Measurements from ENCODE around the gene THTPA.
A peak's percentile ranks its signal among the peaks of the same experiment; 100 is the strongest.

THTPA gene

GRCh38 chr14:23551266-23552028 lies 4.6 kb upstream of the THTPA start, which contains the start of gene ZFHX2:
TSS of gene ZFHX2 (minus strand) at chr14:23551765. CDS start at chr14:23535325, 16,440 bp downstream.
- peak; percentile 97 for DNase-seq

GRCh38 chr14:23555533-23555881 lies 564 bp upstream of the THTPA start:
- DNase-seq: no peak

DNA sequence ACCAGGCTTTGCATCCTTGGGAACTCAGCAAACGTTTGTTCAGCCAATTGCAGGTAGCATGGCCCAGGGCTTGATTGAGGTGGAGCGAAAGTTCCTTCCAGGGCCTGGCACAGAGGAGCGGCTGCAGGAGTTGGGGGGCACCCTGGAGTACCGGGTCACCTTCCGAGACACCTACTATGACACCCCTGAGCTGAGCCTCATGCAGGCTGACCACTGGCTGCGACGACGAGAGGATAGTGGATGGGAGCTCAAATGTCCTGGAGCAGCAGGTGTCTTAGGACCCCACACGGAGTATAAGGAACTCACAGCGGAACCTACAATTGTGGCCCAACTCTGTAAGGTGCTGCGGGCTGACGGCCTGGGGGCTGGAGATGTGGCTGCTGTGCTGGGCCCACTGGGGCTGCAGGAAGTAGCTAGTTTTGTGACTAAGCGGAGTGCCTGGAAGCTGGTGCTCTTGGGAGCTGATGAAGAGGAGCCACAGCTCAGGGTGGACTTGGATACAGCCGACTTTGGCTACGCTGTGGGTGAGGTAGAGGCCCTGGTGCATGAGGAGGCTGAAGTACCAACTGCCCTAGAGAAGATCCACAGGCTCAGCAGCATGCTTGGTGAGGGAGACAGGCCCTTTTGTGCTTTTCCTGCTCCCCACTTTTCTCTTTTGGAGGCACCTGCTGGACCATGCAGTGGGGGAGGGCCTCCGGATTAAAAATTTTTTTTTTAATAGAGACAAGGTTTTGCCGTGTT lies 799 bp downstream of the THTPA start:
- DNase-seq: no peak

DNA sequence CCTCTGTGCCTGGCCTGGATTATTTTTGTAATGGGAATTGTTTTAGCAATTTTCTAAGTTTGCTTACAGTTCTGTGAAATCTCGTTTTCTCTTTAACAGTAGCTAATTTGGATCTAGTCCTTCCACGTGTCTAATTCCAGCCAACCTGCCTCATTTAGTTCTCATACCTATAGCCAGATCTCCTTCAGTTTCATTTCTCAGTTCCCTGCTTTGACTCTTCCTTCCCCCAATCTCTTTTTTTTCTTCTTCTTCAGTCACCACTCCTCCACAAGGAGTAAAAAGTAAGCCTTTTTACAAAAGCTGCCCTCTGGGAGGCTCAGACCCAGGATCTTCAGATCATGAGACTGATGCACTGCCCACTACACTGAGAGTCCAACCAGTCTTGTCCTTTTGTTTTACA lies 1.4 kb downstream of the THTPA start:
- no peak for DNase-seq

DNA sequence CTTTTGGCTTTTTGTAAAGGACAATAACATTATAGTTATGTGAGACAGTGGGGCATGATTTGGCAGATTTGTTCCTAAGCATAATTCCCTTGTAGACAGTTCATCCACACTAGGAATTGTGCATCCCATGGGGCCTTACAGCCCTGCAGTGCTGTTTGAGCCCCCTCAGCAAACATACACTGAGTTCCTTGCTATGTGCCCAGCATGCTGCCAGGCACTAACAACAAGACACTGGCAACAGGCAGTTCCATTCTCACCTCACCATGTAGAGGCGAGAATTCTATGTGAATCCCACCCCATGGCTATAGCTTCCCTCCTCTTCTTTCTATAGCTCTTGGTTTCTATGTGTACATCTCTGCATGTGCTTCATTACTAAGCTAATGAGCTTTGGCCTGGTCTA lies 1.9 kb downstream of the THTPA start:
- no peak for DNase-seq

DNA sequence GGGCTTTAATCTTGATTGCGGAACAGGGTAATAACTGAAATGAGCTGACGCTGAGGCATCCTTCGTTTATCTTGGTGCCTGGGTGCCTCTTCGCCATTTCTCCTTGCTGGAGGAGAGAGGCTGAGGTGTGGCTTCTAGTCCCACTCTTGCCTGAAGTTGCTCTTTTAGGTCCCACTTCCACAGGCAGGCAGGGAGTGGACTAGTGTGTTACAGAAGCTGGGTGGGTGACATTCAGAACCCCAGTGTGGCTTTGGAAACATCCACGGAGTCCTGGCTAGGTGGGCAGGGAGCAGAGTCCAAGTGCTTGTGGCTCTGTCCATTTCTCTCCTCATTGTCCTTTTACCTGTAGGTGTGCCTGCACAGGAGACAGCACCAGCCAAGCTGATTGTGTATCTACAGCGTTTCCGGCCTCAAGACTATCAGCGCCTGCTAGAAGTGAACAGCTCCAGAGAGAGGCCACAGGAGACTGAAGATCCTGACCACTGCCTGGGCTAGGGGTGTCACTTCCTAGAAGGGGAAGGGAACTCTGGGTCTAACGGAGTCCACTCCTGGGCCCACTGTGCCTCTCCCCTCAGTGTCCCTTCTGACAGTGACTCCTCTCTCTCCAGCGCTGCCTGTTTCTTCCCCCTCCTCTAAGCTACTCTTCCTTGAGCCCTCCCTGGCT lies 2.4 kb downstream of the THTPA start:
- DNase-seq: no peak

GRCh38 chr14:23559010-23559925 lies 3.2 kb downstream of the THTPA start:
- DNase-seq: peak; percentile 63

- no peak for DNase-seq
These were observed 4.0 kb downstream of the THTPA start for GRCh38 chr14:23559926-23560520.

DNA sequence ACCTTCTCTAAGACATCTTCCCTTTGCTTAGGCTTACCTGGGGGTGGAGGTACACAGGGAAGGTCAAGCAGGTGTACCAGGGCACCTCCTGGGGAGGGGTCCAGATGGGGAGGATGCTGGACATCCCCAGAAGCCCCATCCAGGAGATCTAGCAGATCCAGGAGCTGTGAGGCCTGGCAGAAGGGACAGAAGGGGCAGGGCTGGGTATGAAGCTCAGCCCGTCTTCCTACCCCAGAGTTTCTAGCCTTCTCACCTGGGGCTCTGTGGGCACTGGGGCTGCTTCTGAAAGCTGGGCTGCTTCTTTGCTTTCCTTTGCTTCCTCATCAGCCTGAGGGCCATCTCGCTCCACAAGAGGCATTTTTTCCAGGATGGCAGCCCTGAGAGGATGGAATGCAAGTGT lies 5.2 kb downstream of the THTPA start:
- DNase-seq: no peak

DNA sequence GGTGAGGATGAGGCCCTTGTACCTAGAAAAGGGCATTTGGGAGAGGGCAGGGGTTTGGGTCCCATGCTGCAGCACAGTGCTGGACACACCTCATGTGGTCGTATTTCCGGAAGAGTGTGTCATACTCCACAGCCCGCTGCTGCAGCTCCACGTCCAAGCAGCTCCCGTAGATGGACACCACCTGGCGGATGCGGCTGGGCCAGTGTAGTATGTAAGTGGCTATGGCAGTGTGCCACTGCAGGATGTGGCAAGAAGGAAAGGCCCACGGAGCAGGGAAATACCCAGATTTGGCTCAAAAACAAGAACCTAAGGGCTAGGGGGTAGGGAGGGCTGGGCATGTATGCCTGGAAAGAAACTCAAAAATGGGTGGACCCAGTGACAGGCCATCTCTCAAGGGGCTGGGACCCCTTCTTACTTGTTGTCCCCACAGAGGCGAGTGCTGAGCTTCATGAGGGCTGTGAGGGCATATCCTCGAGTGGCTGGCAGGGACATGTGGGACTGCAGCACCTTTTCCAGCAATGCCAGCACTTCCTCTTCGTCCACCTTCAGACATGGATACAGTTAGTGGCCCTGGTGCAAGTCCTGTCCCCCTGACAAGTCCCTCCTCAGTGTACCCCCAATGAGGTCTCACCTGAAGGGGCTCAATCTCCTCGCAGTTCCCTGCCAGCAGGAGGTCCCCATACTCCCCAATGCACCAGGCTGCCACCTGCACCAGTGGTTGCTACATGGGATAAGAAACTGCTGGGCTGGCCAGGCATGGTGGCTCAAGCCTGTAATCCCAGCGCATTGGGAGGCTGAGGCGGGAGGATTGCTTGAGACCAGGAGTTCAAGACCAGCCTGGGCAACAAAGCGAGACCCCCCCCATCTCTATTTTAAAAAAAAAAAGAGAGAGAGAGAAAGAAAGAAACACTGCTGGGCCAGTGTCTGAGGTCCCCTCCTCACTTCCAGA lies 6.1 kb downstream of the THTPA start:
- DNase-seq: no peak

DNA sequence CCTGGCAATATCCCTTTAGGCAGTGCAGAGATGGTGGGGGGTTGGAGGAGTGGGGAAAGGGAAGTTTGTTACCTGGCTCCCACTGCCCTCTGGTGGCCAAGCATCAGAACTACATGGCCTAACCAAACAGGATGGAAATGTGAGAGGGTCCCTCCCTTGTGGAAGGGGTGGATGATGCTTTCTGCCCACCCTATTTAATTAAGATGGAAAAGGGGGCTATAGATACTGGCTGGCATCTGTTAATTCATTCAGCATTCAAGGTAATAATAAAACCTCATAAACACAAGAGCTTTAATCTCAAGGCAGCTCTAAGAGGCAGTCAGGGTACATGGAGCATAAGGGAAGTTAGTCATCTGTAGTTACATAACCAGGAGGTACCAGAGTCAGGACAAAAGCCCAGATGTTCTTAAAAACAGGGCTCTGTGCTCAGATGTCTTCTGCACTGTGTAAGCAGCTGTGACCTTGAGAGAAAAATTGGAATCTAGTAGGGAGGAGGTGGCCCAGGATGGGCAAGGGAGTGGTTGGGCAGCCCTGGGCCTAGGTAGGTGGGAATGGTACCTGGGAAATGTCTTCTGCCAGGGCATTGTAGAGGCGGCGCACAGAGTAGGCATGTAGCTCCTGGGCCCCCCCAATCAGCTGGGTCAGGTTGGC lies 6.9 kb downstream of the THTPA start:
- peak; percentile 67 for DNase-seq

DNA sequence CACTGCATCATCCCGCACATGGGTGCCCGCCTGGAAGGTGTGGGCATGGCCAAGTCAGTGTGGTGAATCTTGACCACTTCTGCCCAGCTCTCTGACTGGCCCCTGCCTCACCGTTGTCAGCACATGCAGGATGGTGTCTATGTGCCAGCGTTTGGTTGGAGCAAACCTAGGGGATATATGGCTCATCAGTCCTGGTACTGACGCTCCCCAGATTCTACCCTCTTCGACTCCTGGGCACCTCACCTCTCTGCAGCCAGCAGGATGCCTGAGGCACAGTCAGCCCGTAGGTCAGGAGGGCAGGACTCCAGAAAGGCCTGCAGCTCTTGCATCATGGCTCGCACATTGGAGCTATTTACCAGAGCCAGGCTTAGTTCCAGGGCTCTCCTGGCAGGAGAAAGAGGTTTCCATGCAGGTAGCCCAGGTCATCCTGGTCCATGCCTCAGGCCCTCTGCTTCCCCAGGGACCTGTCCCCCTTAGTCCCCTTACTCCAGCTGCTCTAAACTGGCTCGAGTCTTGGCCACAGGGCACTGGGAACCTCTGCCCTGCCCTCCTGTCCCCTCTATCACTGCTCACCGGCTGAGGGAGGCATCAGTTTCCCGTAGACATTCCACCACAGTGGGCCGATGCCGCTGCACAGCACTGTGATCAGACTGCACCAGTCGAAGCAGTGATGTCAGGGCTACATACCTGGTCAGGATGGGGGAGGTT lies 7.6 kb downstream of the THTPA start:
- no peak for DNase-seq

DNA sequence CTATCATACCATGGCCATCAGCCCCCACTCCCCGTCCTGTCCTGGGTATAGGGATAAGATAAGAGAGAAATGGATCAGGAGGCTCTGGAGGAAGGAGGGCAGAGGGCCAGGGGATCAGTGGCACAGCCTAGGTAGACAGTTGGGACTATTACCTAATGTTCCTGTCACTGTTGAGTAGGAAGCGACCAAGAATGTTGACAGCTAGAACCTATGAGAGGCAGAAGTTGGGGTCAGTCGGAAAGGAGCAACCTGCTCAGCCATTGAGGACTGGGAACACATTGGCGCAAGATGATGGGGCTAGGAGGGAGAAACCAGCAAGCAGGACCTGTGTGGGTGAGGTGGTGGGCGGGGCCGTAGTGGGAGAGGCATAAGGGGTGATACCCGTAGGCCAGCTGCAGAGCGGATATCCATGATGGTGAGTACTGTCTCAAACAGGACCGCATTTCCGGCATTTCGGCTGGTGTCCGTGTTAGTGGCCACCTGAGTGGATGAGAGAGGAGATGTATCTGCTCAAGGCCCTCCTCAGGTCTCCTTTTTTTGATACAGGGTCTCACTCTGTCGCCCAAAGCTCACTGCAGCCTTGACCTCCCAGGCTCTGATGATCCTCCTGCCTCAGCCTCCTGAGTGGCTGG lies 8.2 kb downstream of the THTPA start:
- no peak for DNase-seq

- DNase-seq: no peak
These were observed 8.8 kb downstream of the THTPA start for GRCh38 chr14:23564876-23565275.

DNA sequence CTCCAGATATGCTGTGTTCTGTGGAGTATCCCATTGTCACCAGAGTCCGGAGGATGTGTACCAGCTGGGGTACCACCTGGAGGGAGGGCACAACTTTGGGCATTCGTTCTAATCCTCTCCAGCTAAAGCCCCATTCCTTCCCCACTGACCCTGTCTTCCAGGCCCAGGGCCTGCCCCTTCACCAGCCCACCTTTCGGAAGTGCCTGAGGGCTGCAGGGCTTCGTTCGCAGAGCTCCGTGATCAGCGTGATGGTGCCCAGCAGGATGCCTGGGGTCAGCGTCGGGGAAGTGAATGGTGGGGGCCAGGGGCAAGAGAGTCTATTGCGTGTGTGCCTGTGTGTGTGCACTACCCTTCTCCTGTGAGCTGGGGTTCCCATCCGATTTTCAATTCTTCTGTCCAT lies 9.6 kb downstream of the THTPA start:
- DNase-seq: no peak

- no peak for DNase-seq
These were observed 10.2 kb downstream of the THTPA start for GRCh38 chr14:23566112-23566777.

DNA sequence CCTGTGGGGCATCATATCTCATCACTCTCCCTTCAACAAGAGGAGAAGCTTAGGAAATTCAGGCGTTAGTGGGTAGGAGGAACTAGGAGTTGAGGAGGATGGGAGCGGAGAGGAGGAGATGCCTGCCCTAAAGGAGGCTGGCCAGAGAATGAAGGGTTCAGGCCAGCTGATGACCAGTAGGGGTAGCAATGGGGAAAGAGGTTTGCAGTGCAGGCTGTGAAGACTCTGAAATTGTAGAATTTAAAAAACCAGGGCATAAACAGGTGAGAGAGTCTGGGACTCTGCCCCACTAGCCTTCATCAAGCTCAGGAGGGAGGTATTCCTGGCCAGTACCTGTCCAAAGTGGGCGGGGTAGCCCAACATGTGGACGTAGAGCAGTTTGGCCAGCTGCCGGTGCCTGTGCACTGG lies 10.7 kb downstream of the THTPA start:
- no peak for DNase-seq

- peak; percentile 96 for DNase-seq
These were observed 11.3 kb downstream of the THTPA start, which contains the start of gene AP1G2 for GRCh38 chr14:23567186-23568020. TSS of gene AP1G2 (minus strand) at chr14:23567791. CDS start at chr14:23567314, 477 bp downstream.
